ENCODE results near the gene INSIG2. TPM values are rescaled to one million over a fixed set of nuclear protein-coding genes. Genes with fewer than 3 reads are reported as not detected.

INSIG2 gene
- total and polyA plus RNA-seq, 2 of the 8 experiments (the other 6 are each of a cell fraction or from before 2014, with no cell fraction given): 7.0 to 11.2 TPM

DNA sequence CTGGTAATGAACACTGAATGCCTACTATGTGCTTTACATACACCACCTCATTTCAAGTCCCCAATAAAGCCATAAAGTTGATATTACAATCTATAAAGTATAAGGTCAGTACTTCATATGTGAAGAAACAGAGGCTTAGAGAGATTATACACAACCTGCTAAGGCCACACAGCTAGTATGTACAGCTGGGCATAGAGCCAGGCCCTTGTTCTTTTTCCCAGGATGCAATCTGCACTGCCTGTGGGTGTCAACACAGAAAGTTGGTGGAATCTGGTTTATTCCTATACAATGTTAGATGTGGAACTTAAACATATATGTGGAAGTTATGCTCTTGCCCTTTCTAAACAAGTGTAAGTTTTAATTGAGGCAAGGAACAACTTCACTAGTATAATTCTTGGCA, 32.8 kb downstream of the INSIG2 start:
- H3K9ac ChIP-seq (replicated peaks in 1 of 4; ENCODE audit: extremely low read depth in 1 of 4, low read depth in 3 of 4, low read length in 3 of 4): no peak overlapping the region
- H4K20me1 ChIP-seq (replicated peaks in 1 of 2; ENCODE audit: control insufficient read depth in 1 of 2, insufficient read depth in 2 of 2, low read length in 2 of 2): no peaks in the 10 kb centered on the region
- DNase-seq (ENCODE audit: low read depth in 1 of 2, low spot score in 2 of 2) (no peak), FAIRE-seq (no peak)
- no peak overlapping the region for H3K56ac ChIP-seq (replicated peaks; ENCODE audit: insufficient read length, low read depth, low read length)
- ChIA-PET POLR2A (ENCODE audit: partially characterized antibody) (no interaction called here), CTCF (ENCODE audit: partially characterized antibody) (no interaction called here)
- no peak overlapping the region for H2BK120ac ChIP-seq (replicated peaks; ENCODE audit: low read depth, low read length)
- no peak overlapping the region for H4K91ac ChIP-seq (replicated peaks; ENCODE audit: insufficient read length, low read length)
- H3K27ac ChIP-seq (ENCODE audit: low read depth, low read length): no peak overlapping the region
- no peaks in the 10 kb centered on the region for H3K9me3 ChIP-seq (ENCODE audit: insufficient read depth in 2 of 2, low read depth in 1 of 2, low read length in 1 of 2)
- H3K4me1 ChIP-seq (replicated peaks in 1 of 4; ENCODE audit: control insufficient read depth in 3 of 4, insufficient read depth in 4 of 4, low read length in 3 of 4): no peaks in the 10 kb centered on the region
- no peaks in the 10 kb centered on the region for H3K79me1 ChIP-seq (ENCODE audit: low read depth, low read length)
- no peak overlapping the region for H2BK12ac ChIP-seq (ENCODE audit: low read depth, low read length)
- no peaks in the 10 kb centered on the region for H3K23me2 ChIP-seq (ENCODE audit: low read depth, low read length)
- no peak overlapping the region for H3K4me2 ChIP-seq (ENCODE audit: insufficient read depth in 1 of 2, low read depth in 2 of 2, low read length in 2 of 2)
- no peaks in the 10 kb centered on the region for H3K36me3 ChIP-seq (ENCODE audit: control insufficient read depth in 2 of 4, insufficient read depth in 4 of 4, low read length in 3 of 4)
- no peak overlapping the region for H2BK20ac ChIP-seq (ENCODE audit: low read length)
- H3K4ac ChIP-seq (replicated peaks; ENCODE audit: insufficient read length, low read depth, low read length): no peak overlapping the region
- H3K79me2 ChIP-seq (ENCODE audit: control insufficient read depth in 1 of 2, insufficient read depth in 2 of 2, low read length in 2 of 2): no peaks in the 10 kb centered on the region
- no peak for TF ChIP-seq PHF8 (conservative IDR thresholded peaks at IDR 0.05; ENCODE audit: low read depth, low read length)
- TF ChIP-seq, protein P1, sequence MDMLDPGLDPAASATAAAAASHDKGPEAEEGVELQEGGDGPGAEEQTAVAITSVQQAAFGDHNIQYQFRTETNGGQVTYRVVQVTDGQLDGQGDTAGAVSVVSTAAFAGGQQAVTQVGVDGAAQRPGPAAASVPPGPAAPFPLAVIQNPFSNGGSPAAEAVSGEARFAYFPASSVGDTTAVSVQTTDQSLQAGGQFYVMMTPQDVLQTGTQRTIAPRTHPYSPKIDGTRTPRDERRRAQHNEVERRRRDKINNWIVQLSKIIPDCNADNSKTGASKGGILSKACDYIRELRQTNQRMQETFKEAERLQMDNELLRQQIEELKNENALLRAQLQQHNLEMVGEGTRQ (IDR thresholded peaks at IDR 0.05; ENCODE audit: low read length): no peak
- H4K5ac ChIP-seq (ENCODE audit: insufficient read length, low read depth, low read length): no peak overlapping the region
- H2AFZ ChIP-seq (ENCODE audit: low read length): no peak overlapping the region
- no peak overlapping the region for H2AK5ac ChIP-seq (ENCODE audit: low read depth, low read length)
- H3K18ac ChIP-seq (ENCODE audit: extremely low read depth, low read length): no peak overlapping the region
- H3K27me3 ChIP-seq (replicated peaks in 1 of 4; ENCODE audit: control insufficient read depth in 3 of 4, extremely low read depth in 1 of 4, insufficient read depth in 3 of 4, low read length in 3 of 4): no peaks in the 10 kb centered on the region
- H2BK5ac ChIP-seq (ENCODE audit: low read depth, low read length): no peak overlapping the region
- H2BK15ac ChIP-seq (ENCODE audit: low read length): no peak overlapping the region
- no peak overlapping the region for H4K8ac ChIP-seq (ENCODE audit: extremely low read depth, insufficient read depth, low read length)
- no peak overlapping the region for H3K4me3 ChIP-seq (ENCODE audit: extremely low read depth in 1 of 4, insufficient read depth in 2 of 4, low read depth in 3 of 4, low read length in 4 of 4)
- no peak overlapping the region for H3K23ac ChIP-seq (ENCODE audit: insufficient read length)
- H3K14ac ChIP-seq (ENCODE audit: insufficient read length): no peak overlapping the region
